Immature natural killer cell (primary cell): ENCODE measurements around the gene OSBPL6. TPM values are rescaled to one million over a fixed set of nuclear protein-coding genes. Genes with fewer than 3 reads are reported as not detected.

Experiments used
- DNase-seq, 3 donors: peaks; one replicate each; pipeline ENCODE4 v3.0.0; 2022; ENCODE audit warnings: mixed read lengths in 1 of 3
- H3K27ac Mint-ChIP-seq, 6 donors: one replicate each; pipeline ENCODE4 v1.8.0; 2020; ENCODE audit warnings: mixed read lengths in 6 of 6, mild to moderate bottlenecking in 5 of 6, inconsistent platforms in 4 of 6, moderate library complexity in 3 of 6
- H3K27me3 Mint-ChIP-seq, 3 donors: one replicate each; pipeline ENCODE4 v1.8.0; 2020 to 2021; ENCODE audit warnings: low read depth in 3 of 3, mild to moderate bottlenecking in 3 of 3, mixed read lengths in 3 of 3, moderate library complexity in 3 of 3, inconsistent platforms in 1 of 3
- H3K36me3 Mint-ChIP-seq, 3 donors: one replicate each; pipeline ENCODE4 v1.8.0; 2020; ENCODE audit warnings: mixed read lengths in 3 of 3, inconsistent platforms in 2 of 3, mild to moderate bottlenecking in 2 of 3
- H3K4me1 Mint-ChIP-seq, 2 donors: one replicate each; pipeline ENCODE4 v1.8.0; 2020; ENCODE audit warnings: inconsistent platforms in 2 of 2, mild to moderate bottlenecking in 2 of 2, mixed read lengths in 2 of 2, moderate library complexity in 1 of 2
- H3K4me3 Mint-ChIP-seq, 5 donors: one replicate each; pipeline ENCODE4 v1.8.0; 2020; ENCODE audit warnings: mild to moderate bottlenecking in 5 of 5, mixed read lengths in 5 of 5, inconsistent platforms in 3 of 5, moderate library complexity in 3 of 5
- H3K9me3 Mint-ChIP-seq, 6 donors: one replicate each; pipeline ENCODE4 v1.8.0; 2020; ENCODE audit warnings: mild to moderate bottlenecking in 6 of 6, mixed read lengths in 6 of 6, inconsistent platforms in 4 of 6, moderate library complexity in 3 of 6
- polyA plus RNA-seq, 3 donors: library from polyadenylated mRNA; unstranded; fragments of 300-500 nt; fragmentation: Illumina TruSeq; gene quantifications; one replicate each; pipeline ENCODE4 v1.2.3, GENCODE V29; 2021

OSBPL6 gene
- polyA plus RNA-seq, 3 donors from 2014 or later, result not detected

GRCh38 chr2:178277741-178278197, 83.5 kb downstream of the OSBPL6 start:
- Mint-ChIP-seq H3K36me3 (no peaks in the 10 kb centered on the region), H3K4me3 (no peak overlapping the region), H3K9me3 (no peaks in the 10 kb centered on the region), H3K27ac (peak overlapping the region in 1 of 6 donors; percentile 13), H3K4me1 (no peaks in the 10 kb centered on the region), H3K27me3 (peaks cover 2 to 3% (median 3%) of the 10 kb centered on the region in 3 donors)
- DNase-seq, result no peak

- Mint-ChIP-seq H3K27ac (no peak overlapping the region), H3K27me3 (peaks cover 2 to 3% (median 3%) of the 10 kb centered on the region in 3 donors), H3K9me3 (no peaks in the 10 kb centered on the region), H3K4me3 (no peak overlapping the region), H3K4me1 (no peaks in the 10 kb centered on the region), H3K36me3 (no peaks in the 10 kb centered on the region)
- no peak for DNase-seq
Observed at GRCh38 chr2:178279142-178279541, 84.8 kb downstream of the OSBPL6 start.

DNA sequence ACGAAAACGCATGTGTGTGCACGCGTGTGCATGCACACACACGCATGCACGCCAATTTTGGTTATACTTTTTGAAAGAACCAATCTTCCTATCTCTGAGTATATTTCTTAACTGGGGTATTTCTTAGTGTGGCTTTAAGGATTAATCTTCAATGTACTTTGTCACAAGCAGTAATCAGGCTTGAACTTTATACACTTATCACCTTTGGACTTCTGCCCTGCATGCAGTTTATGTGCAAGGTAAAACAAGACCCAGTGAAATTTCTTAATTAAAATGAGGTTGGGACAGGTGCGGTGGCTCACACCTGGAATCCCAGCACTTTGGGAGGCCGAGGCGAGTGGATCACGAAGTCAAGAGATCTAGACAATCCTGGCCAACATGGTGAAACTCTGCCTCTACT, 85.3 kb downstream of the OSBPL6 start:
- DNase-seq, result no peak
- H3K4me1 Mint-ChIP-seq, result no peaks in the 10 kb centered on the region
- H3K9me3 Mint-ChIP-seq, result no peaks in the 10 kb centered on the region
- H3K4me3 Mint-ChIP-seq, result no peak overlapping the region
- no peak overlapping the region for H3K27ac Mint-ChIP-seq
- H3K36me3 Mint-ChIP-seq, result no peaks in the 10 kb centered on the region
- peaks cover 2 to 3% (median 3%) of the 10 kb centered on the region in 3 donors for H3K27me3 Mint-ChIP-seq

DNA sequence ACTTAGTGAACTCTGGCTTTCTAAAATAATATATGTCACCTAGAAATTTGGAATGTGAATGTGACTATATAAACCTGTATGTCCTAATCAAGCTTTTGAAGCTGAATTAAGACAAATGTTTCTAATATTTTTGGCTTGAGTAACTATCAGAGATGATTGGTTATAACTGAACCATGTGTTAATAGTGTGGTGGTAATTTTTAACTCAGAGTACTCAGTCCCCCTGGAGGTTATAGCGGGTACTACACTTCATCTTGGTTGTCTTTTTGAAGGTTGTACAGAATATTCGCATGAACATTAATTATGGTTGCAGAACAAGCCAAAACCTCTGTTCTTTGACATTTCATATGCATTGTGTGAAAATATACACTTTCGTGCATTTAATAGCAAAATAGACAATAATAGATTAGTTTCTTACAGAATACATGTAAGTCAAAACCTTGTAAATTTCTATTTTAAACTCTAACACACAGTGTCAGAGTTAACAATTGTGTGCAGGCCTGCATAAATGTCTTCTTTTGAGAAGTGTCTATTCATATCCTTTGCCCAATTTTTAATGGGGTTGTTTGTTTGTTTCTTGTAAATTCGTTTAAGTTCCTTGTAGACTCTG, 86.0 kb downstream of the OSBPL6 start:
- Mint-ChIP-seq H3K36me3 (no peaks in the 10 kb centered on the region), H3K4me1 (no peaks in the 10 kb centered on the region), H3K9me3 (no peaks in the 10 kb centered on the region), H3K4me3 (no peak overlapping the region), H3K27me3 (peaks cover 0 to 3% (median 2%) of the 10 kb centered on the region in 3 donors), H3K27ac (no peak overlapping the region)
- peak; percentile 12 to 28 (median 21) for DNase-seq

GRCh38 chr2:178282075-178282815, 87.9 kb downstream of the OSBPL6 start:
- Mint-ChIP-seq H3K27ac (peak overlapping the region in 1 of 6 donors; percentile 2), H3K36me3 (no peaks in the 10 kb centered on the region), H3K9me3 (no peaks in the 10 kb centered on the region), H3K4me1 (no peaks in the 10 kb centered on the region), H3K27me3 (peaks cover 0 to 3% (median 0%) of the 10 kb centered on the region in 3 donors), H3K4me3 (no peak overlapping the region)
- DNase-seq, result no peak

- no peak for DNase-seq
- Mint-ChIP-seq H3K27me3 (peaks cover 0 to 5% (median 0%) of the 10 kb centered on the region in 3 donors), H3K36me3 (no peaks in the 10 kb centered on the region), H3K27ac (no peak overlapping the region), H3K4me1 (no peaks in the 10 kb centered on the region), H3K4me3 (no peak overlapping the region), H3K9me3 (no peaks in the 10 kb centered on the region)
Observed at GRCh38 chr2:178283341-178283918, 89.1 kb downstream of the OSBPL6 start.

DNA sequence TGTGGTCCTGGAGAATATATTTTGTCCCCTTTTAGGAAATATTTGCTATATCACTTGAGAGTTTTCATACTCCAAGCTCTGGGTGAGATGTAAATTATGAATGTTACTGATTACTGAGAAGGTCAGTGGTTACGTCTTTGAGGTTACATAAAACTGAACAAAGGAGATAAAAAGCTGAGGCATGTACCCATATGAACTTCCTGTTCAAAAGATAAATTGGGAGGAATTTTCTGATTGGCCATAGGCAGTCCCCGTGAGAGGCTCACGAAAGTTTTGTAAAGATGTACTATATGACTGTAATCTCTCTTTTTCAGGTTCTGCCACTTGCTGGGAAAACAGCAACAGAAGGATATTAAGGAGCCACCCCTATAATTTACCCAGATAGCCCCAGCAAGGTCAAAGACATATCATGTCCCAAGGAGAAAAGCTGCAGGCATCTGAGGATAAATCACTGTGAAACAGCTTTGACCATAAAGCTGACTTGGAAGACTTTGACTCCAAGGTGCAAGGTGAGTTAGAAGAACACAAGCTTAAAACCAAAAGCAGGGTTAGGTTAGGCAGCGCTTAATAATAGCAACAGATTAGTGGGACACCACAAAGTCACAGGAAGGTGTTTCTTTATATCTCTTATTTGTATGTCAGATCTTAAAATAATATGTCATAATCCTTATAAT, 90.4 kb downstream of the OSBPL6 start:
- no peaks in the 10 kb centered on the region for H3K36me3 Mint-ChIP-seq
- H3K27ac Mint-ChIP-seq, result no peak overlapping the region
- no peak for DNase-seq
- H3K9me3 Mint-ChIP-seq, result no peaks in the 10 kb centered on the region
- peaks cover 0 to 5% (median 0%) of the 10 kb centered on the region in 3 donors for H3K27me3 Mint-ChIP-seq
- H3K4me1 Mint-ChIP-seq, result no peaks in the 10 kb centered on the region
- H3K4me3 Mint-ChIP-seq, result no peak overlapping the region

GRCh38 chr2:178285287-178285615, 90.9 kb downstream of the OSBPL6 start:
- H3K4me1 Mint-ChIP-seq, result no peaks in the 10 kb centered on the region
- no peaks in the 10 kb centered on the region for H3K36me3 Mint-ChIP-seq
- H3K9me3 Mint-ChIP-seq, result no peaks in the 10 kb centered on the region
- H3K4me3 Mint-ChIP-seq, result no peak overlapping the region
- no peak for DNase-seq
- peaks cover 0 to 5% (median 0%) of the 10 kb centered on the region in 3 donors for H3K27me3 Mint-ChIP-seq
- no peak overlapping the region for H3K27ac Mint-ChIP-seq

- Mint-ChIP-seq H3K27ac (no peak overlapping the region), H3K4me1 (no peaks in the 10 kb centered on the region), H3K36me3 (no peaks in the 10 kb centered on the region), H3K4me3 (no peak overlapping the region), H3K9me3 (peaks cover 0 to 3% (median 0%) of the 10 kb centered on the region in 6 donors), H3K27me3 (peaks cover 0 to 3% (median 0%) of the 10 kb centered on the region in 3 donors)
- DNase-seq, result no peak
Observed at GRCh38 chr2:178286636-178287035, 92.3 kb downstream of the OSBPL6 start.

DNA sequence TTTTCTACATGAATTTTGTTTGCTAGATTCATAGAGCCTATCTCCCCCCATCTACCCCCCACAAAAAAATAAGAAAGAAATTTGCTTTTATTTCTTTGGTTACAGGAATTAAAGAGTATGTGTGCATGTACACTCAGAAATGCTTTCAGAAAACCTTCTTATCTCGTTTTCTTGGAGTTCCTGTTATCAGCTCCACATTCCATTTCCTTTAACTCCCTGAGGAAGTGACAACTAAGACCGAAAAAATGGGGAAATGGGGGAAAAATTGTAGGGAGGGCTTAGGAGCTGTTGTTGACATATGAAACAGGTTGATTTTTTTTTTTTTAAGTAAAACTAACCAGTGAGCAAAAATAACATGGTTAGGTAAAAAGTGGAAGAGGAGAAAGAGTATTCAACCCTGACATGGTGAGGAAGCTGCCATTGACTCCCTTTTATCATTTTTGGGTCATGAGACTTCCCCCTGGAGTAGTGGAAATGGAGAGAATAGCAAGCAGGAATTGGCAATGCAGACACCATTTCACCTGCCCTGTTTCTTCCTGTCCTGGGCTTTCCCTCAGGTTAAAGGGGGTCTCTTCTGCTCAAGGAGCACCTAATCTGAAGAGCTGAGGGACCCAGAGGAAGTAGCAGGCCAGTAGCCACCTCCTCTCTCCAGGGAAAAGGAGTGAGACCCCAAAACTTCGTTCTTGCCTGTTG, 93.5 kb downstream of the OSBPL6 start:
- H3K4me1 Mint-ChIP-seq, result no peaks in the 10 kb centered on the region
- H3K27ac Mint-ChIP-seq, result no peak overlapping the region
- peaks cover 0 to 3% (median 0%) of the 10 kb centered on the region in 3 donors for H3K27me3 Mint-ChIP-seq
- DNase-seq, result no peak
- H3K4me3 Mint-ChIP-seq, result no peak overlapping the region
- H3K9me3 Mint-ChIP-seq, result peaks cover 0 to 5% (median 0%) of the 10 kb centered on the region in 6 donors
- H3K36me3 Mint-ChIP-seq, result no peaks in the 10 kb centered on the region

- Mint-ChIP-seq H3K27ac (no peak overlapping the region), H3K36me3 (no peaks in the 10 kb centered on the region), H3K4me1 (no peaks in the 10 kb centered on the region), H3K27me3 (peaks cover 0 to 7% (median 3%) of the 10 kb centered on the region in 3 donors), H3K4me3 (no peak overlapping the region), H3K9me3 (peaks cover 0 to 5% (median 0%) of the 10 kb centered on the region in 6 donors)
- DNase-seq, result no peak
Observed at GRCh38 chr2:178291703-178292102, 97.4 kb downstream of the OSBPL6 start.

- Mint-ChIP-seq H3K4me1 (no peaks in the 10 kb centered on the region), H3K4me3 (no peak overlapping the region), H3K36me3 (no peaks in the 10 kb centered on the region), H3K27ac (no peak overlapping the region), H3K27me3 (peaks cover 2 to 8% (median 3%) of the 10 kb centered on the region in 3 donors), H3K9me3 (peaks cover 0 to 5% (median 0%) of the 10 kb centered on the region in 6 donors)
- no peak for DNase-seq
Observed at GRCh38 chr2:178292586-178292985, 98.3 kb downstream of the OSBPL6 start.

- no peaks in the 10 kb centered on the region for H3K4me1 Mint-ChIP-seq
- H3K36me3 Mint-ChIP-seq, result no peaks in the 10 kb centered on the region
- H3K4me3 Mint-ChIP-seq, result no peak overlapping the region
- H3K9me3 Mint-ChIP-seq, result peaks cover 0 to 5% (median 0%) of the 10 kb centered on the region in 6 donors
- no peak overlapping the region for H3K27ac Mint-ChIP-seq
- peaks cover 3 to 6% (median 5%) of the 10 kb centered on the region in 3 donors for H3K27me3 Mint-ChIP-seq
- no peak for DNase-seq
Observed at GRCh38 chr2:178295115-178295514, 100.8 kb downstream of the OSBPL6 start.
